OCI-LY7 (cell line): ENCODE results near the gene ATMIN. TPM values are rescaled to one million over a fixed set of nuclear protein-coding genes. Genes with fewer than 3 reads are reported as not detected.

Source experiments
- BruUV-seq: library from RNA; stranded (reverse); fragments of 400-500 nt; replicated peaks from 2 replicates; lab custom pipeline; 2021; lab: Mats Ljungman, UMichigan
- CTCF ChIA-PET: fragments of 300-600 bp; sonication (Branson Sonifier 250); formaldehyde crosslinking; loops from one replicate; lab custom pipeline; 2022; ENCODE audit warnings: antibody characterized with exemption; ENCODE audit not compliant: unreplicated experiment; lab: Charles Lee
- POLR2A ChIA-PET: fragments of 300-600 bp; sonication (Branson Sonifier 250); formaldehyde crosslinking; loops from one replicate; lab custom pipeline; 2022; ENCODE audit warnings: antibody characterized with exemption; lab: Charles Lee
- DNase-seq: peaks from one replicate; pipeline ENCODE4 v3.0.0-alpha.2; 2015; ENCODE audit warnings: low spot score
- H2AFZ ChIP-seq: fragments of 200-600 bp; sonication (generic), shearing (Covaris generic); 2 replicates; pipeline ENCODE4 v1.6.1; 2014; ENCODE audit warnings: mild to moderate bottlenecking, antibody characterized with exemption, low read length, moderate library complexity
- H3K27ac ChIP-seq: fragments of 200-600 bp; sonication (generic); 2 replicates; pipeline ENCODE4 v1.5.1; 2014; ENCODE audit warnings: mixed run types, low read depth, mild to moderate bottlenecking, moderate library complexity, low read length, inconsistent platforms; ENCODE audit not compliant: poor library complexity, severe bottlenecking
- H3K36me3 ChIP-seq: fragments of 200-600 bp; sonication (generic); 2 replicates; pipeline ENCODE4 v1.6.1; 2014; ENCODE audit warnings: mild to moderate bottlenecking, antibody characterized with exemption, low read length, moderate library complexity, mixed read lengths; ENCODE audit not compliant: insufficient read depth
- H3K4me1 ChIP-seq: fragments of 200-600 bp; sonication (generic); 2 replicates; pipeline ENCODE4 v1.5.1; 2014; ENCODE audit warnings: mild to moderate bottlenecking, low read length; ENCODE audit not compliant: insufficient read depth, poor library complexity, severe bottlenecking
- H3K4me2 ChIP-seq: fragments of 200-600 bp; sonication (generic); 2 replicates; pipeline ENCODE4 v1.6.1; 2014; ENCODE audit warnings: mild to moderate bottlenecking, low read length
- H3K4me3 ChIP-seq: fragments of 200-600 bp; sonication (generic); 2 replicates; pipeline ENCODE4 v1.5.1; 2014; ENCODE audit warnings: mild to moderate bottlenecking, low read depth, low read length; ENCODE audit not compliant: poor library complexity, severe bottlenecking
- H3K79me2 ChIP-seq: fragments of 200-600 bp; sonication (generic); 2 replicates; pipeline ENCODE4 v1.6.1; 2016; ENCODE audit warnings: low read depth, mild to moderate bottlenecking, low read length, moderate library complexity, mixed read lengths; ENCODE audit not compliant: insufficient read depth
- H3K9me2 ChIP-seq: fragments of 200-600 bp; sonication (generic); 2 replicates; pipeline ENCODE4 v1.6.1; 2016; ENCODE audit warnings: mild to moderate bottlenecking, low read length, mixed read lengths; ENCODE audit not compliant: insufficient read depth
- H3K9me3 ChIP-seq: fragments of 200-600 bp; sonication (generic); 2 replicates; pipeline ENCODE4 v1.6.1; 2014; ENCODE audit warnings: mild to moderate bottlenecking, mixed run types, low read length, mixed read lengths
- H4K20me1 ChIP-seq: fragments of 200-600 bp; sonication (generic); 2 replicates; pipeline ENCODE4 v1.6.1; 2014; ENCODE audit warnings: mild to moderate bottlenecking, antibody characterized with exemption, low read length, moderate library complexity, mixed read lengths; ENCODE audit not compliant: insufficient read depth
- CTCF ChIP-seq: fragments of 200-600 bp; sonication (generic); conservative IDR thresholded peaks from 2 replicates; pipeline ENCODE4 v1.5.1; 2014; ENCODE audit warnings: mild to moderate bottlenecking, antibody characterized with exemption, low read length, moderate library complexity, mixed read lengths
- EZH2phosphoT487 ChIP-seq: fragments of 200-600 bp; sonication (generic); IDR thresholded peaks from 2 replicates; pipeline ENCODE4 v1.6.1; 2018; ENCODE audit warnings: low read depth, borderline replicate concordance, mild to moderate bottlenecking, mixed run types, antibody characterized with exemption, low read length, moderate library complexity, mixed read lengths
- intact Hi-C: fragments of 100-400 bp; cut with micrococcal nuclease; formaldehyde crosslinking; loops from one replicate; pipeline ENCODE4 v1.10.0; 2022; ENCODE audit not compliant: unreplicated experiment
- total RNA-seq, 2 experiments: library from RNA; depleted of rRNA in 1 of 2; stranded (reverse); fragments of >200 nt in 1 of 2; shearing (Covaris generic) in 1 of 2; gene quantifications; 2 replicates each; pipeline ENCODE4 v1.2.3, GENCODE V29; 2014 to 2022

Gene ATMIN
- total RNA-seq, 2 experiments from 2014 or later: 15.0 to 23.7 TPM

GRCh38 chr16:80997964-80998620, 37.5 kb upstream of the ATMIN start:
- no peak for DNase-seq
- Histone ChIP-seq H4K20me1 (peaks cover 12% of the 10 kb centered on the region; the same call in 1 of the 2 replicates), H3K27ac (no peak overlapping the region), H3K9me3 (no peaks in the 10 kb centered on the region), H3K4me3 (peak overlapping the region; percentile 5), H3K4me2 (peak overlapping the region; percentile 55), H3K9me2 (no peaks in the 10 kb centered on the region), H2AFZ (no peak overlapping the region), H3K79me2 (peaks cover 93% of the 10 kb centered on the region), H3K36me3 (peaks cover 34% of the 10 kb centered on the region), H3K4me1 (peaks cover 19% of the 10 kb centered on the region)
- intact Hi-C loops: no loop called here
- no TSS peak for BruUV-seq
- ChIA-PET CTCF (no interaction called here), POLR2A (interaction anchor here (0.7 to 1.3 kb wide), 4 partner anchors 9 to 17 kb away, joined by 3 to 6 read pairs (median 6); partner anchors contain the start of genes CENPN and CMC2)
- TF ChIP-seq EZH2phosphoT487: no peak
- no peak for TF ChIP-seq CTCF

DNA sequence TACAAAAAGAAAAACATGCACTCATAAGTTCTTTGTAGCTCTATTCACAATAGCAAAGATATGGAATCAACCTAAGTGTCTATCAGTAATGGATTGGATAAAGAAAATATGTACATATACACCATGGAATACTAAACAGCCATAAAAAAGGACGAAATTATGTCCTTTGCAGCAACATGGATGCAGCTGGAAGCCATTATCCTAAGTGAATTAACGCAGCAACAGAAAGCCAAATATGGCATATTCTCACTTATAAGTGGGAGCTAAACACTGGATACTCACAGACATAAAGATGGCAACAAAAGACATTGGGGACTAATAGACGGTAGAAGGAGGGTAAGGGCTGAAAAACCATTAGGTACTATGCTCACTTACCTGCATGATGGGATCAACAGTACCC, 34.8 kb upstream of the ATMIN start:
- no TSS peak for BruUV-seq
- DNase-seq: no peak
- H3K9me3 ChIP-seq: no peaks in the 10 kb centered on the region

More for the DNA sequence above, 34.8 kb upstream of the ATMIN start:
- Histone ChIP-seq H3K4me3 (no peak overlapping the region), H3K79me2 (peaks cover 99% of the 10 kb centered on the region), H3K4me1 (peaks cover 36% of the 10 kb centered on the region), H3K36me3 (peaks cover 20% of the 10 kb centered on the region), H4K20me1 (peaks cover 34% of the 10 kb centered on the region), H2AFZ (no peak overlapping the region), H3K27ac (no peak overlapping the region), H3K9me2 (no peaks in the 10 kb centered on the region), H3K4me2 (no peak overlapping the region)
- POLR2A ChIA-PET: interaction anchor here (0.6 to 1.6 kb wide), 2 partner anchors 13 to 22 kb away, joined by 3 to 4 read pairs; no protein-coding TSS in a partner anchor
- CTCF ChIA-PET: no interaction called here
- intact Hi-C loops: loop anchor here (10.0 kb wide), 1 partner anchor 734 kb away; no protein-coding TSS in a partner anchor
- TF ChIP-seq CTCF: no peak
- TF ChIP-seq EZH2phosphoT487: no peak
